Effector memory CD4-positive, alpha-beta T cell (primary cell): Measurements from ENCODE around the gene OTUD4.

Source experiments
- DNase-seq, 3 donors: peaks; one replicate each; pipeline ENCODE4 v3.0.0-alpha.2; 2020
- H3K27ac ChIP-seq: 2 replicates; pipeline ENCODE4 v1.7.0; 2013; ENCODE audit warnings: mild to moderate bottlenecking, low read length, moderate library complexity; ENCODE audit not compliant: insufficient read depth, poor library complexity, severe bottlenecking
- H3K27me3 ChIP-seq: replicated peaks from 2 replicates; pipeline ENCODE4 v1.7.0; 2013; ENCODE audit warnings: mild to moderate bottlenecking, low read length; ENCODE audit not compliant: insufficient read depth, control insufficient read depth, poor library complexity, severe bottlenecking
- H3K36me3 ChIP-seq: 2 replicates; pipeline ENCODE4 v1.7.0; 2013; ENCODE audit warnings: mild to moderate bottlenecking, low read length, moderate library complexity; ENCODE audit not compliant: control insufficient read depth, insufficient read depth
- H3K4me1 ChIP-seq: 2 replicates; pipeline ENCODE4 v1.7.0; 2013; ENCODE audit warnings: low read length, mild to moderate bottlenecking; ENCODE audit not compliant: control insufficient read depth, insufficient read depth, poor library complexity, severe bottlenecking
- H3K4me3 ChIP-seq: 2 replicates; pipeline ENCODE4 v1.7.0; 2013; ENCODE audit warnings: low read length, low read depth, mild to moderate bottlenecking; ENCODE audit not compliant: insufficient read depth, poor library complexity, severe bottlenecking
- H3K9me3 ChIP-seq: 2 replicates; pipeline ENCODE4 v1.7.0; 2013; ENCODE audit warnings: mild to moderate bottlenecking, low read length, moderate library complexity; ENCODE audit not compliant: control insufficient read depth

The OTUD4 gene

DNA sequence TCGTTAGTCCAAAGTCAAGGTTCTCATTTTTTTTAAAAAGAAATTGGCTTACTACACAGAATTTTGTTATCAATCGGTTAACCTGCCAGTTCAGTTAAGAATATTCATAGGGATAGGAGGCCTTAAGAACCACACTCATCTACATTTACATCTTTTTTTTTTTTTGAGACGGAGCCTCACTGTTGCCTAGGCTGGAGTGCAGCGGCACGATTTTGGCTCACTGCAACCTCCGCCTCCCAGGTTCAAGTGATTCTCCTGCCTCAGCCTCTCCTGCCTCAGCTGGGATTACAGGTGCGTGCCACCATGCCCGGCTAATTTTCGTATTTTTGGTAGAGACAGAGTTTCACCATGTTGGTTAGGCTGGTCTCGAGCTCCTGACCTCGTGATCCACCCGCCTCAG, 48.5 kb downstream of the OTUD4 start:
- no peak for DNase-seq
- no peaks in the 10 kb centered on the region for H3K9me3 ChIP-seq
- no peak overlapping the region for H3K4me3 ChIP-seq
- no peaks in the 10 kb centered on the region for H3K4me1 ChIP-seq
- peaks cover 6% of the 10 kb centered on the region for H3K36me3 ChIP-seq
- no peak overlapping the region for H3K27ac ChIP-seq
- H3K27me3 ChIP-seq: no peaks in the 10 kb centered on the region

DNA sequence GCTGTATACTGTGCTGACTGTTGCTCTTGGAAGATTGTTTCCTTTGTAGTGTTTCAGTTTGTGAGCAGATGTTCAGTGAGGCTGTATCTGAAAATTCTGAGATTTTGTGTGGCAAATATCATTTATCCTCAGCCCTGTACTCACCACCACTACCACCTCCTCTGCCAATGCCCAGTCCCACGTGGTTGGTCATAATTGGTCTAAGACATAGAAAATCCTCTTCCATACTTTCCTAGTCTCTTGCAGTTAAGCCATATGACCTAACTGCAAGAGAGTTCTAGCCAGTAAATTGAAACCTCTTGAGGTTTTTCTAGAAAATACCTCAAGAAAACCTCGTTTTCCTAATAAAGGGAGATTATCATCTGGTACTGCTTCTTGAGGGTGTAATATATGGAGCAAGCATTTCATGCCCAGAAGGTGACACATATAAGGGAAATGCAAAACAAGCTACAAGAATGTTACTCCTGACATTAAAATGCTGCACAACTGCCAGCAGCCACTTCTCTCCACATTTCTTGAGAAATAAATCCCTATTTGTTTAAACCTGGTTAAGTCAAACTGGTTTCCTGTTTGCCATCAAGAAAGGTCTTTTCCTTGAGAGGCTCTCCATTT, 49.5 kb downstream of the OTUD4 start:
- no peak overlapping the region for H3K27ac ChIP-seq
- H3K27me3 ChIP-seq: no peaks in the 10 kb centered on the region
- H3K9me3 ChIP-seq: no peaks in the 10 kb centered on the region
- DNase-seq: no peak
- no peak overlapping the region for H3K4me3 ChIP-seq
- peaks cover 12% of the 10 kb centered on the region for H3K36me3 ChIP-seq
- H3K4me1 ChIP-seq: no peaks in the 10 kb centered on the region

DNA sequence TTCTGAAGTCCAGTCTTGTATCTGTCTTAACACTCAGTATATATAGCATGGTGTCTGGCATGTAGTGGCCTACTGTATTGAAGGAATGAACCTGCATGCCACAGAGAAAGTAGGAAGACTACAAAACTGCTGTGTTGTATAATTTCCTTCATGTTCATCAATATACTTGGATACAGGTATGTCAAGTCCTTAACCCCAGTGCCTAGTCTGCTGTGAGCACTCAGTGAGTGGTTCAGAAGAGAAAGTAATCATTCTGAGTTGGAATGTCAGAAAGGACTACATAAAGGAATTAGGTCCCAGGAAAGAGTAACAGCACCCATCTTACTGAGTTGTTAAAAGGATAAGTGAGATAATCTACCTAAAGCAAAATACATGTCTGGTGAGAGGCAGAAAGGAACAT, 50.3 kb downstream of the OTUD4 start:
- Histone ChIP-seq H3K4me3 (no peak overlapping the region), H3K27ac (no peak overlapping the region), H3K4me1 (no peaks in the 10 kb centered on the region), H3K9me3 (no peaks in the 10 kb centered on the region), H3K36me3 (peaks cover 15% of the 10 kb centered on the region), H3K27me3 (no peaks in the 10 kb centered on the region)
- DNase-seq: no peak

DNA sequence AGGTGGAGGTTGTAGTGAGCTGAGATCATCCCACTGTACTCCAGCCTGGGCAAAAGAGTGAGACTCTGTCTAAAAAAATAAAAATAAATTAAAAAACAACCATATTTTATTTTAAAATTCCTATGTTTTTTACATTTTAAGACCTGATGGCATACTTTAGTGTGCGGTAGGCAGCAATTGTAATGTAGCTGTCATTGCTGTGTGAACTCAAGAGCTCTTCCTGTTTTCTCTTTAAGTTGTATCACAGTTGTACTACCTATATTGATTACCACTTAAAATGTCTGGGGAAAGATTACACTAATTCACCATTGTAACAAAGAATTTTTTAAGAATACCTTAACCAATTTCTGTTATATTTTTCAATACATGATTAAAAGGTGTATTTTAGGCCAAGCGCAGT, 55.0 kb downstream of the OTUD4 start:
- Histone ChIP-seq H3K4me1 (no peaks in the 10 kb centered on the region), H3K9me3 (no peaks in the 10 kb centered on the region), H3K4me3 (no peak overlapping the region), H3K27ac (no peak overlapping the region), H3K36me3 (peaks cover 38% of the 10 kb centered on the region), H3K27me3 (no peaks in the 10 kb centered on the region)
- DNase-seq: no peak

DNA sequence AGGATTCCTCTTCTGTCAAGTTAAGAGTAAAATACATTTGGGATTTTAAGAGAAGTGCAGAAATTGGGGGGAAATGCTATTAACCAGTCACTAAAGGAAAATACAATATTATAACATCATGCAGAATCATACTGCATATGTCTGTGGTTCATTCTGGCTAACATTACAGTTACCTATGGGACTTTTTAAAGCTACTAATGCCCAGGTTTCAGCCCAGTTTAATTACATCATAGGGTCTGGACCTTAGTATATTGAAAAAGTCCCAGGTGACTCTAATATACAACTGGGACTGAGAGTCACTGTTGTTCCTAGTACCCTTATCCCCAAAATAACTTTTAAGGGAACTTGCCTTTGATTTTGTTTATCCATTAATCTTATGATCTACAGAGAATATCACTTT, 72.3 kb downstream of the OTUD4 start:
- H3K4me1 ChIP-seq: no peaks in the 10 kb centered on the region
- no peak overlapping the region for H3K27ac ChIP-seq
- H3K27me3 ChIP-seq: no peaks in the 10 kb centered on the region
- DNase-seq: no peak
- H3K36me3 ChIP-seq: peaks cover 65% of the 10 kb centered on the region
- H3K4me3 ChIP-seq: no peak overlapping the region
- no peaks in the 10 kb centered on the region for H3K9me3 ChIP-seq

DNA sequence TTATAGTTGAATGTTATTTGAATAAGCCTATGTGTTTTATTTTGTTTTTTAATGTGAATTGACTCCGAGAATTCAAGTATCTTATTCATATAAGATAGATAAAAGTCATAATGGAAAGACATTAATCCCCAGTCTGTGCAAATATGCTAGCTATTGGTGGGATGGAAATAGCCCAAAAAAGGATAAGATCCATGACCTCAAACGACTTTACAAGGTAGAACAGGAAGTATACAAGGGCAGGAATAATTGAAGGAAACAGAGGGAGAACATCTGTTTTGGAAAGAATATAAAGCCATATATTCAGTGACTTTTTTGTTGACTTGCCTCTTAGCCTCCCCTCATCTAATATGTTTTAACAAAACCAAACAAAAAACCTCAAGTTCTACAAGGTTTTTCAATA, 73.3 kb downstream of the OTUD4 start:
- DNase-seq: no peak
- no peaks in the 10 kb centered on the region for H3K4me1 ChIP-seq
- H3K36me3 ChIP-seq: peaks cover 55% of the 10 kb centered on the region
- no peak overlapping the region for H3K27ac ChIP-seq
- no peaks in the 10 kb centered on the region for H3K27me3 ChIP-seq
- no peak overlapping the region for H3K4me3 ChIP-seq
- no peaks in the 10 kb centered on the region for H3K9me3 ChIP-seq

DNA sequence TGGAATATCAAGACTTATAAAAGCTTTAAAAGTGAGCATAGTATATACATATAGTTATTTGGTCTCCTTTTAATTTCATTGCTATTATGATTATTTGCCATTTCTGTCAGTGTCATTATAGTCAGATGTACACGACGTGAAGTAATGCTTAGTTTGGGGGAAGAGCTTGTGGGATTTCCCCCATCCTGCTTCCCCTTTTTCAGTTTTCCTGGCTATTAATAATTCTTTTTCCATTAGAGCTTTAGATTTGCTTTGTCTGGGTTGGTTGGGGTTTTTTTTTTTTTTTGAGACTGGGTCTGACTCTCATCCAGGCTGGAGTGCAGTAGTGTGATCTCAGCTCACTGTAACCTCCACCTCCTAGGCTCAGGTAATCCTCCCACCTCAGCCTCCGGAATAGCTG, 76.9 kb downstream of the OTUD4 start:
- H3K4me1 ChIP-seq: peaks cover 13% of the 10 kb centered on the region
- no peaks in the 10 kb centered on the region for H3K9me3 ChIP-seq
- DNase-seq: no peak
- no peaks in the 10 kb centered on the region for H3K27me3 ChIP-seq
- peaks cover 29% of the 10 kb centered on the region for H3K36me3 ChIP-seq
- H3K4me3 ChIP-seq: no peak overlapping the region
- H3K27ac ChIP-seq: no peak overlapping the region

DNA sequence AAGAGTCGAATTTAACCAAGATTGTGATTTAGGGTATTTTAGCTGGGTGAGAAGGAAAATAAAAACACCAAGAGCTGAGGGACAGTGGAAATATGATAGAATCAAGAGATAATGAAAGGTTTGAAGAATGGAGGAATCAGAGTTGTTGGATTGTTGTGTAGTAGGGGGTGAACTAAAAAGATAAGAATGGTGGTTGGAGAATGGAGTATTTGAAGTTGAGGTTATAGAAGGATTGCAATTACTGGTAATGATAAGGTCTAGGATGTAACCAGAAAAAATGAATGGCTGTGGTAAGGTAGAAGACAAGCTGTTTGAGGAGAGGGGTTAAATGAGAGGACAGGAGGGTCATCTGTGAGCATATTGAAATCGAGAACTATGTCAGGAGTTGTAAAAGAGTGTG, 77.8 kb downstream of the OTUD4 start:
- Histone ChIP-seq H3K27me3 (no peaks in the 10 kb centered on the region), H3K36me3 (peaks cover 21% of the 10 kb centered on the region), H3K9me3 (no peaks in the 10 kb centered on the region), H3K27ac (no peak overlapping the region), H3K4me3 (no peak overlapping the region), H3K4me1 (peaks cover 13% of the 10 kb centered on the region)
- DNase-seq: no peak

DNA sequence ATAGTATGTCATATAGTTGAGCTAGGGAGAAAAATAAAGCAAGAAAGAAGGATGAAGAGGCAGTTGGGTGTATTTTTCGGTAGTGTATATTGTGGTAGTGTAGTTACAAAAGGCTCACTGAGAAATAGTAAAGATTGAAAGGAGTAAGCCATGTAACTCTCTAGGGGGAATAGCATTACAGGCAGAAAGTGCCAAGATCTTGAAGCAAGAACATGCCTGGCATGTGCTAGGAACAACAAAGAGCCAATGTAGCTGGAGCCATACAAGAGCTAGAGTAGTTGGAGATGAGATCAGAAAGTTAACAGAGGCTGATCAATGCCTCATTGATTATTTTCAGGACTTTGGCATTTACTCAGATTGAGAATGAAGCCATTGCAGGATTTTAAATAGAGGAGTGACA, 79.3 kb downstream of the OTUD4 start:
- Histone ChIP-seq H3K27me3 (no peaks in the 10 kb centered on the region), H3K4me1 (peaks cover 20% of the 10 kb centered on the region), H3K27ac (no peak overlapping the region), H3K9me3 (no peaks in the 10 kb centered on the region), H3K4me3 (no peak overlapping the region), H3K36me3 (peaks cover 9% of the 10 kb centered on the region)
- no peak for DNase-seq

DNA sequence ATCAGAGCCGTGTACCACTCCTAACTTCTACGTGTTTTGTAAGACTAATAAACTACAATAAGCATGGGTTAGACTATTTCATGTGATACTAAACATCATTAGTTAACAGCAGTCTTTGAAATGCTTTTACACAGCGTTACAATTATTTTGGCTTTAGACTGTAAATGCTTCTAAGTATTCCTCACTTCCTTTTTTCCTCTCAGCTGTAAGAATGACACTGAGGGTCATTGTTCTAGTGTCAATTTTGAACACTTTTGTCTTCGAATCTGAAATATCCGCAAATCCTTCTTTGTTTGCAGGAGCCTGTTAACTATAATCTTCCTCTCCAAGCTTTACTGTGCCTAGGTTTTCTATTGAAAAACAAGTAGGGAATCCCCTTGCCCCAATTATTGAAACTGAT, 80.7 kb downstream of the OTUD4 start:
- H3K4me3 ChIP-seq: peak overlapping the region; percentile 72

More for the DNA sequence above, 80.7 kb downstream of the OTUD4 start:
- Histone ChIP-seq H3K27me3 (no peaks in the 10 kb centered on the region), H3K9me3 (no peaks in the 10 kb centered on the region), H3K27ac (no peak overlapping the region), H3K36me3 (peaks cover 6% of the 10 kb centered on the region), H3K4me1 (peaks cover 20% of the 10 kb centered on the region)
- no peak for DNase-seq
